PC-3 (cell line): ENCODE measurements around the gene SULT1C4.

Experiments used
- CTCF ChIP-seq: fragments of 300-600 bp; sonication (generic); conservative IDR thresholded peaks from 2 replicates; pipeline ENCODE4 v1.5.1; 2017; ENCODE audit warnings: antibody characterized with exemption, low read depth, mild to moderate bottlenecking, low read length
- EZH2 ChIP-seq: fragments of 300-600 bp; sonication (generic); IDR thresholded peaks from one replicate; pipeline ENCODE4 v1.6.1; 2017; ENCODE audit warnings: antibody characterized with exemption, mild to moderate bottlenecking, low read length; ENCODE audit not compliant: unreplicated experiment

- TF ChIP-seq EZH2: no peak
- no peak for TF ChIP-seq CTCF
Observed at GRCh38 chr2:108395155-108395554, 17.4 kb downstream of the SULT1C4 start.
